ENCODE results near the gene ELN.
A peak's percentile ranks its signal among the peaks of the same experiment; 100 is the strongest.

Gene ELN

DNA sequence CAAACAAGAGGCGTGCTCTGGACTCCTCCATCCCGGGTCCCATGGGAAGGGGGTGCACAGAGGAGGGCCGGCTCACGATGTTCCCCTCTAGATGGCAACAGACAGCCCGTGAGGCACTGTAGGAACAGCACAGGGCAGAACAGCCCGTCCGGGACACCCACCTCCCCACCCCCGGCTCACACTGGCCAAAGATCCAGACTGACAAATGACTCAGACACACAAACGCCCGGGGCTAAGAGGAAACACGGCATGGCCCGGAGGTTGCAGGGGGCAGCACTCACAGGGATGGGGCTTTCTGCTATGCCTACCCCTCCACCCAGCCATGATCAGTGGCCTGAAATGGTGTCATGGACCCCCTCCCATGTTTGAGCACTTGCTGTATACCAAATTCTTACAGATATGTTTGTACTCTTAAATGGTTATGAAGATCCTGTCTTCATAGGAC is 4.9 kb upstream of the ELN start:
- peak; percentile 99 for DNase-seq (ENCODE audit: low spot score)
- Histone ChIP-seq H3K27ac (peak overlapping the region; percentile 61 to 94), H3K4me3 (peak overlapping the region; percentile 51)
- TF ChIP-seq, protein P1, sequence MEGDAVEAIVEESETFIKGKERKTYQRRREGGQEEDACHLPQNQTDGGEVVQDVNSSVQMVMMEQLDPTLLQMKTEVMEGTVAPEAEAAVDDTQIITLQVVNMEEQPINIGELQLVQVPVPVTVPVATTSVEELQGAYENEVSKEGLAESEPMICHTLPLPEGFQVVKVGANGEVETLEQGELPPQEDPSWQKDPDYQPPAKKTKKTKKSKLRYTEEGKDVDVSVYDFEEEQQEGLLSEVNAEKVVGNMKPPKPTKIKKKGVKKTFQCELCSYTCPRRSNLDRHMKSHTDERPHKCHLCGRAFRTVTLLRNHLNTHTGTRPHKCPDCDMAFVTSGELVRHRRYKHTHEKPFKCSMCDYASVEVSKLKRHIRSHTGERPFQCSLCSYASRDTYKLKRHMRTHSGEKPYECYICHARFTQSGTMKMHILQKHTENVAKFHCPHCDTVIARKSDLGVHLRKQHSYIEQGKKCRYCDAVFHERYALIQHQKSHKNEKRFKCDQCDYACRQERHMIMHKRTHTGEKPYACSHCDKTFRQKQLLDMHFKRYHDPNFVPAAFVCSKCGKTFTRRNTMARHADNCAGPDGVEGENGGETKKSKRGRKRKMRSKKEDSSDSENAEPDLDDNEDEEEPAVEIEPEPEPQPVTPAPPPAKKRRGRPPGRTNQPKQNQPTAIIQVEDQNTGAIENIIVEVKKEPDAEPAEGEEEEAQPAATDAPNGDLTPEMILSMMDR (IDR thresholded peaks at IDR 0.05): no peak

DNA sequence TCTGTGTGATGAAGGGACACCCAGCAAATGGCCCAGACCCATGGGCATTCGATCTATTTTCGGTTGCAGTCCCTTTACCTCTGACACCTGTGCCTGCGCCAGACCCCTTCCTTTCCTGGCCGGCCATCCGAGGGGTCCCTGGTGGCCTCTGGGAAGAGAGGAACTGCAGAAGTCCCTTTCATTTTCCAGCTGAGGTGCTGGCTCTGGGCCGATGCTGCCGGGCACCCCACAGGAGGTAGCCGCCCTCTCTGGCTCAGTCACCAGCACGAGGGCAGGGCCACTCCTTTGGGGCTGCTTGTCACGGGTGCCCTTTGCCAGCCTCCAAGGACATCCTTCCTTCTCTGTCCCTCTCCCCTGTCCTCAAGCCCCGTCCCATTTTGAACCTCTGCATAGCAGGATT is 4.2 kb upstream of the ELN start:
- DNase-seq (ENCODE audit: low spot score): peak; percentile 81
- TF ChIP-seq, protein P1 (IDR thresholded peaks at IDR 0.05): no peak
- Histone ChIP-seq H3K27ac (peak overlapping the region; percentile 61 to 94), H3K4me3 (peak overlapping the region; percentile 51)

DNA sequence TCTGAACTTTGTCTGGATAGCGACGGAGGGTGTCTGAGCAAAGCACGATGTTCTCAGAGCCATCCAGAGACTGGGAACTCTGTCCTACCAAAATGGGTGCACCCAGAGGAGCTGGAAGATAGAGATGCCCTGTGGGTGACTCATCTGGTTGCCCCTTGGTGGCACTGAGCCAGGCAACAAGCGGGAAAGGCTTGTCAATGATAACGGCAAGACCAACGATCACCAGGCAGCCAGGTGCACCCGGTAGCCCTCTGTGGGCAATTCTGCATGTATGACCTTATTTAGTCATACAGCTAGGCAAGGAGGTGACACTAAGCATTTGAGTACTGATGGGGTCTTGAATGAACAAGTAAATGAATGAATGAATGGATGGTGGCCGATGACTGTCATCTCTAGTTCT is 2.8 kb upstream of the ELN start:
- Histone ChIP-seq H3K4me3 (peak overlapping the region; percentile 12), H3K27ac (peak overlapping the region in 1 of 2 donors; percentile 95)
- TF ChIP-seq, protein P1 (IDR thresholded peaks at IDR 0.05): no peak
- no peak for DNase-seq (ENCODE audit: low spot score)

DNA sequence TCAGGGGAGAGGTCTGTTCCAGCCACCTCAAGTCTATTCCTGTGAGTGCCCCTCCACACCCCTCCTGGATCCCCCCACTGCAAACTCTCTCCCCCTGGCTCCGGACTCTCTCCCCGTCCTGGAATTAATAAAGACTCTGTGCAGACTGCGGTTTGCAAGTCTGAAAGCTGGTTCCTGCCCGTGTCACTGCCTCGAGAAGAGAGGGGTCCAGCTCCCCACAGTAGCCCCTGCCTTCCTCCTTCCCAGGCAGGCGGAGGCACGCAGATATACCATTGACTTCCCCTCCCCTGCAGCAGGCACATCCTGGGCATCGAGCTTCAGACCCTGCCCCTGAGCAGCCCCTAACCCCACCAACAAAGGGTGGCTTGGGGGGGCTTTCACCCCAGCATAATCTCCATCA is 2.2 kb upstream of the ELN start:
- DNase-seq (ENCODE audit: low spot score): peak; percentile 74
- TF ChIP-seq, protein P1 (IDR thresholded peaks at IDR 0.05): no peak
- H3K27ac ChIP-seq: peak overlapping the region in 1 of 2 donors; percentile 95
- peak overlapping the region; percentile 12 for H3K4me3 ChIP-seq

DNA sequence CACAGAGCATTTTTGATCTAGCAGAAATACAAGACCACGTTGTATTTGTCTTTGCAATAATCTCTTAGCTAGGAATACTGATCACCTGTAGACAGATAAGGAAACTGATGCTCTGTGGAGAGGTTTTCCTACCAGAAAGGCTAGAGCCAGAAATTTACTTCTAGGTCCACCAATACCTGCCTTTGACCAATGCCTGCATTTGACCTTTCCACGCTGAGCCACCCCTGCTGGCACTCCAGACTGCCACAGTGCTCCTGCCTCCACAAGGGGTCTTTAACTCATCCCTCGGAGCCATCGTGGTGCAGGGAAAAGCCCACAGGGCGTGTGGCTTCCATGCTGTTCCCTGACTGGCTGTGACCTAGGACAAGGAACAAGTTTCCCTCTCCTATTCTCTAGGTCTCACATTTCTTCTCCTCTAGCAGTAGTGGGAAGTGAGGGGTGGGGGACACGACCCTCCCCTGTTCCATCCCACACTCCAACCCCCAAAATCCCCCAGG is 1.5 kb upstream of the ELN start:
- Histone ChIP-seq H3K4me3 (peak overlapping the region; percentile 90), H3K27ac (peak overlapping the region; percentile 95)
- DNase-seq (ENCODE audit: low spot score): no peak
- TF ChIP-seq, protein P1 (IDR thresholded peaks at IDR 0.05): no peak

DNA sequence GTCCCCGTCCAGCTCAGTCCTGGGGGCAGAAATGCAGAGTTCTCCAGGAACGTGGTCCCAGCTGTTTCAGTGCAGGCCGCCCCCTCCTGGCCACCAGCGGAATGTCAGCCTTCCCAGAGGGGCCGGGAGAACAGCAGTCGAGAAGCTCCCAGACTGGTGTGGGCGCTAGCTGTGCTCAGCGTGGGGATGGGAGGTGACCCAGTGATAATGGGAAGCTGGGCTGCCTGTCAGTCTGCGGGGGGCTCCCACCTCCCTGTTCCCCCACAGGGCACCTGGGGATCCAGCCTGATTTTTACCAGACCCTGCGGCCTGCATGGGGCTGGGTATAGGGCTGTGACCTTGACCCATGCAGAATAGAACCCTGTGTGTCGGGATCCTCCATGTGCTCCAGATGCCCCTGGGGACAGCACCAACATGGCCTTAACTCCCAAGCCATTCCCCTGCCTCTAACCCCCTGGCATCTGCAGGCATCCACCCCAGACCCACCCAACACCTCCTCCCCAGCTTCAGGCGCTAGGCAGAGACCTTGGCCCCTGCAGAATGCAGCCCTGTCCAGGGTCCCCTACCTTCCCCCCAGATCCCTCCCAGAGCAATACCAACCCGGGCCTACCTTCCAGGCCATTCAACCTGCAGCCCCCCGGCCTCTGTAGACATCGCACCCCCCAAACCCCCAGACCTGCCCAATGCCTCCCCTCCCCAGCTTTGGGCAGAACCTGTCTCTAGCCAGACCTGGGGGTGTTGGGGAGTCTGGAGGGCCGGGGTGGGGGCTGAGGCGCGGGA is 880 bp upstream of the ELN start:
- Histone ChIP-seq H3K4me3 (peak overlapping the region; percentile 90), H3K27ac (peak overlapping the region; percentile 95)
- DNase-seq (ENCODE audit: low spot score): peak; percentile 91
- TF ChIP-seq, protein P1 (IDR thresholded peaks at IDR 0.05): peak; percentile 91
